B cell (primary cell): ENCODE measurements around the gene MSLN. TPM values are rescaled to one million over a fixed set of nuclear protein-coding genes. Genes with fewer than 3 reads are reported as not detected.

ENCODE experiments used
- ATAC-seq: fragments of 200-7000 bp; cut with Tn5 transposase; one replicate; pipeline ENCODE4 v1.10.0; 2021; ENCODE audit warnings: low read depth, mild to moderate bottlenecking, moderate number of reproducible peaks, moderate library complexity
- CTCF ChIA-PET: fragments of 350-600 bp; sonication (Branson Sonifier 250); formaldehyde crosslinking; loops from one replicate; lab custom pipeline; 2021; ENCODE audit warnings: antibody characterized with exemption, inconsistent platforms; lab: Charles Lee
- POLR2A ChIA-PET: fragments of 350-600 bp; sonication (Branson Sonifier 250); formaldehyde crosslinking; loops from one replicate; lab custom pipeline; 2021; ENCODE audit warnings: antibody characterized with exemption; lab: Charles Lee
- DNase-seq: peaks from one replicate; pipeline ENCODE4 v3.0.0; 2013
- H2AFZ ChIP-seq: 2 replicates; pipeline ENCODE4 v1.6.1; 2012; ENCODE audit warnings: mild to moderate bottlenecking, low read depth, low read length; ENCODE audit not compliant: insufficient read depth, poor library complexity, severe bottlenecking
- H3K27ac ChIP-seq, 2 donors: 1 replicate in 1 of 2; 2 replicates in 1 of 2; pipeline ENCODE4 v1.5.1; 2012 to 2013; ENCODE audit warnings: low read length in 2 of 2, mild to moderate bottlenecking in 2 of 2, moderate library complexity in 1 of 2
- H3K27me3 ChIP-seq, 4 experiments: fragments of 200-600 bp in 1 of 4; sonication (generic) in 1 of 4; replicated peaks in 1 of 4; 1 replicate in 2 of 4; 2 replicates in 2 of 4; pipeline versions ENCODE4 v1.6.1 to v1.7.0; 2013 to 2016; ENCODE audit warnings: low read length in 3 of 4, mild to moderate bottlenecking in 2 of 4, mixed read lengths in 1 of 4, moderate library complexity in 1 of 4; ENCODE audit not compliant: insufficient read depth in 4 of 4, control insufficient read depth in 3 of 4; ENCODE audit errors: control extremely low read depth in 1 of 4
- H3K36me3 ChIP-seq, 2 experiments: replicated peaks in 1 of 2; 1 replicate in 1 of 2; 2 replicates in 1 of 2; pipeline versions ENCODE4 v1.6.1 to v1.7.1; 2013; ENCODE audit warnings: low read length in 1 of 2; ENCODE audit not compliant: insufficient read depth in 2 of 2, control insufficient read depth in 1 of 2; ENCODE audit errors: control extremely low read depth in 1 of 2, extremely low read depth in 1 of 2
- H3K4me1 ChIP-seq, 2 donors: fragments of 200-600 bp in 1 of 2; sonication (generic) in 1 of 2; 1 replicate in 1 of 2; 2 replicates in 1 of 2; pipeline versions ENCODE4 v1.5.1 to v1.6.1; 2013 to 2017; ENCODE audit warnings: low read length in 2 of 2; ENCODE audit not compliant: control insufficient read depth in 2 of 2, insufficient read depth in 2 of 2
- H3K4me2 ChIP-seq: replicated peaks from 2 replicates; pipeline ENCODE3; 2012; ENCODE audit warnings: mild to moderate bottlenecking, low read depth, low read length; ENCODE audit not compliant: poor library complexity, severe bottlenecking
- H3K4me3 ChIP-seq, 5 experiments: fragments of 200-600 bp in 1 of 5; sonication (generic) in 1 of 5; 1 replicate in 3 of 5; 2 replicates in 2 of 5; pipeline versions ENCODE4 v1.5.1 to v1.7.0; 2011 to 2016; ENCODE audit warnings: low read length in 4 of 5, mild to moderate bottlenecking in 4 of 5, low read depth in 2 of 5, control low read depth in 1 of 5, moderate library complexity in 1 of 5; ENCODE audit not compliant: insufficient read depth in 1 of 5; ENCODE audit errors: control extremely low read depth in 1 of 5, extremely low read depth in 1 of 5
- H3K79me2 ChIP-seq: fragments of 200-600 bp; sonication (generic); one replicate; pipeline ENCODE4 v1.6.0; 2016; ENCODE audit warnings: low read length; ENCODE audit not compliant: control insufficient read depth, insufficient read depth
- H3K9ac ChIP-seq: fragments of 200-600 bp; sonication (generic); 2 replicates; pipeline ENCODE4 v1.6.1; 2017; ENCODE audit warnings: mild to moderate bottlenecking, low read length, moderate library complexity
- H3K9me3 ChIP-seq, 3 donors: one replicate each; pipeline versions ENCODE4 v1.6.1 to v1.7.1; 2013; ENCODE audit warnings: low read length in 2 of 3; ENCODE audit not compliant: control insufficient read depth in 2 of 3, insufficient read depth in 1 of 3; ENCODE audit errors: control extremely low read depth in 1 of 3
- H4K20me1 ChIP-seq: 2 replicates; pipeline ENCODE4 v1.6.0; 2012; ENCODE audit warnings: mild to moderate bottlenecking, low read length; ENCODE audit not compliant: insufficient read depth, control insufficient read depth, poor library complexity, severe bottlenecking
- H3K27ac Mint-ChIP-seq: one replicate; pipeline ENCODE4 v1.8.0; 2021; ENCODE audit warnings: mixed read lengths
- H3K27me3 Mint-ChIP-seq: one replicate; pipeline ENCODE4 v1.8.0; 2021; ENCODE audit warnings: mixed read lengths
- H3K4me1 Mint-ChIP-seq: one replicate; pipeline ENCODE4 v1.8.0; 2021; ENCODE audit warnings: mixed read lengths
- H3K4me3 Mint-ChIP-seq: one replicate; pipeline ENCODE4 v1.8.0; 2021; ENCODE audit warnings: mixed read lengths
- H3K9me3 Mint-ChIP-seq: one replicate; pipeline ENCODE4 v1.8.0; 2022; ENCODE audit warnings: mixed read lengths; ENCODE audit not compliant: insufficient read depth
- CTCF ChIP-seq: fragments of 200-600 bp; IDR thresholded peaks from one replicate; pipeline ENCODE4 v1.8.0; 2022; ENCODE audit warnings: antibody characterized with exemption, mild to moderate bottlenecking
- EZH2 ChIP-seq: IDR thresholded peaks from 2 replicates; pipeline ENCODE4 v1.6.1; 2012; ENCODE audit warnings: borderline replicate concordance, low read depth, mild to moderate bottlenecking, moderate library complexity, low read length; ENCODE audit not compliant: insufficient read depth, poor library complexity, severe bottlenecking
- WGBS: methylation state at CpG from one replicate; pipeline ENCODE4 v1.1.5; 2013; ENCODE audit warnings: missing lambda C conversion rate; ENCODE audit not compliant: insufficient coverage; 5-methylcytosine and 5-hydroxymethylcytosine counted together
- intact Hi-C: fragments of 100-400 bp; cut with micrococcal nuclease; formaldehyde crosslinking; loops from one replicate; pipeline ENCODE4 v1.10.0; 2022
- polyA plus RNA-seq: library from polyadenylated mRNA; depleted of rRNA; stranded (reverse); fragments of >200 nt; gene quantifications from 2 replicates; pipeline ENCODE4 v1.2.3, GENCODE V29; 2012
- total RNA-seq, 2 donors: library from RNA; stranded (reverse); fragments of 120-200 nt in 1 of 2; gene quantifications; 1 replicate in 1 of 2; 2 replicates in 1 of 2; pipeline versions ENCODE4 v1.2.3 to v1.2.4, GENCODE V29; 2013 to 2022

Gene MSLN
- total and polyA plus RNA-seq, 2 donors (not counting 1 experiment from before 2014, with no cell fraction given): not detected

GRCh38 chr16:817001-817906 is 56.7 kb downstream of the MSLN start:
- TF ChIP-seq CTCF (no peak), EZH2 (no peak)

GRCh38 chr16:818132-818531 is 57.6 kb downstream of the MSLN start:
- Histone ChIP-seq H3K79me2 (no peaks in the 10 kb centered on the region), H2AFZ (no peak overlapping the region), H3K4me1 (peaks cover 3 to 16% of the 10 kb centered on the region in 2 donors), H3K4me3 (no peak overlapping the region), H3K36me3 (no peaks in the 10 kb centered on the region), H3K4me2 (no peak overlapping the region), H3K27ac (no peak overlapping the region), H3K9ac (no peak overlapping the region), H4K20me1 (no peaks in the 10 kb centered on the region), H3K9me3 (peaks cover 0 to 19% (median 0%) of the 10 kb centered on the region in 3 donors), H3K27me3 (peaks cover 0 to 52% (median 10%) of the 10 kb centered on the region in 4 experiments)
- Mint-ChIP-seq H3K4me1 (peaks cover 15% of the 10 kb centered on the region), H3K4me3 (no peak overlapping the region), H3K27ac (no peak overlapping the region), H3K27me3 (peaks cover 27% of the 10 kb centered on the region), H3K9me3 (no peaks in the 10 kb centered on the region)
- WGBS: 89% methylated on average over 7 of the region's 8 CpGs
- ChIA-PET POLR2A (no interaction called here), CTCF (no interaction called here)
- ATAC-seq: no peak
- TF ChIP-seq CTCF (no peak), EZH2 (no peak)
- DNase-seq: no peak
- intact Hi-C loops: no loop called here

More at GRCh38 chr16:817001-817906, 56.7 kb downstream of the MSLN start:
- Histone ChIP-seq H3K27me3 (peaks cover 0 to 58% (median 12%) of the 10 kb centered on the region in 4 experiments), H3K9ac (no peak overlapping the region), H3K4me3 (no peak overlapping the region), H3K9me3 (peaks cover 0 to 23% (median 0%) of the 10 kb centered on the region in 3 donors), H2AFZ (peak overlapping the region; percentile 46), H3K27ac (no peak overlapping the region), H3K4me1 (peaks cover 3 to 16% of the 10 kb centered on the region in 2 donors), H3K79me2 (no peaks in the 10 kb centered on the region), H4K20me1 (no peaks in the 10 kb centered on the region), H3K4me2 (peak overlapping the region; percentile 37), H3K36me3 (no peaks in the 10 kb centered on the region)
- DNase-seq (no peak), ATAC-seq (no peak)
- Mint-ChIP-seq H3K4me1 (peaks cover 15% of the 10 kb centered on the region), H3K27ac (no peak overlapping the region), H3K27me3 (peaks cover 32% of the 10 kb centered on the region), H3K9me3 (no peaks in the 10 kb centered on the region), H3K4me3 (no peak overlapping the region)
- CTCF ChIA-PET: no interaction called here
- intact Hi-C loops: no loop called here
- WGBS: 70% methylated on average over 70 of the region's 71 CpGs
- POLR2A ChIA-PET: no interaction called here
